Measurements from ENCODE around the gene PIGO. TPM values are rescaled to one million over a fixed set of nuclear protein-coding genes. Genes with fewer than 3 reads are reported as not detected.

Gene PIGO
- polyA plus RNA-seq, 1 experiment = 26.9 TPM

DNA sequence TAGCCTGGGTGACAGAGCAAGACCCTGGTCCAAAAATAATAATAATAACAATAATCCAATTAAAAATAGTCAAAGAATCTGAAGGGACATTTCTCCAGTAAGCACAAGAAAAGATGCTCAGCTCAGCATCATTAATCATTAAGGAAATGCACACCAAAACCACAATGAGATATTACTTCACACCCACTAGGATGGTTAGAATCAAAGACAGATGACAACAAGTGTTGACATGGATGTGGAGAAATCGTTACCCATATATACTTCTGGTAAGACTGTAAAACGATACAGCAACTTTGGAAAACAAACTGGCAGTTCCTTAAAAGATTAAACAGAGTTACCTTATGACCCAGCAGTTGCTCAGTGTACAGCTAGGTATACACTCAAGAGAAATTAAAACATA is 11.3 kb downstream of the PIGO start:
- ChIA-PET CTCF (no interaction called here), POLR2A (no interaction called here)
- Histone ChIP-seq H3K4me3 (ENCODE audit: low read depth, low read length) (no peak overlapping the region), H3K27me3 (ENCODE audit: control insufficient read depth, insufficient read depth, low read length) (no peaks in the 10 kb centered on the region), H3K36me3 (ENCODE audit: control insufficient read depth, insufficient read depth, low read length) (peaks cover 14% of the 10 kb centered on the region)
- TF ChIP-seq, protein P1, sequence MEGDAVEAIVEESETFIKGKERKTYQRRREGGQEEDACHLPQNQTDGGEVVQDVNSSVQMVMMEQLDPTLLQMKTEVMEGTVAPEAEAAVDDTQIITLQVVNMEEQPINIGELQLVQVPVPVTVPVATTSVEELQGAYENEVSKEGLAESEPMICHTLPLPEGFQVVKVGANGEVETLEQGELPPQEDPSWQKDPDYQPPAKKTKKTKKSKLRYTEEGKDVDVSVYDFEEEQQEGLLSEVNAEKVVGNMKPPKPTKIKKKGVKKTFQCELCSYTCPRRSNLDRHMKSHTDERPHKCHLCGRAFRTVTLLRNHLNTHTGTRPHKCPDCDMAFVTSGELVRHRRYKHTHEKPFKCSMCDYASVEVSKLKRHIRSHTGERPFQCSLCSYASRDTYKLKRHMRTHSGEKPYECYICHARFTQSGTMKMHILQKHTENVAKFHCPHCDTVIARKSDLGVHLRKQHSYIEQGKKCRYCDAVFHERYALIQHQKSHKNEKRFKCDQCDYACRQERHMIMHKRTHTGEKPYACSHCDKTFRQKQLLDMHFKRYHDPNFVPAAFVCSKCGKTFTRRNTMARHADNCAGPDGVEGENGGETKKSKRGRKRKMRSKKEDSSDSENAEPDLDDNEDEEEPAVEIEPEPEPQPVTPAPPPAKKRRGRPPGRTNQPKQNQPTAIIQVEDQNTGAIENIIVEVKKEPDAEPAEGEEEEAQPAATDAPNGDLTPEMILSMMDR (IDR thresholded peaks at IDR 0.05; ENCODE audit: insufficient read depth, low read depth, low read length) = no peak
- no peak for DNase-seq (ENCODE audit: low read depth)

GRCh38 chr9:35079426-35080341 is 16.7 kb downstream of the PIGO start, which contains the start of gene FANCG:
TSS of gene FANCG (minus strand) at chr9:35079942. CDS start at chr9:35079524, 418 bp downstream.
- CTCF ChIA-PET = interaction anchor here (0.6 to 8.1 kb wide), 8 partner anchors 8 to 180 kb away, joined by 3 to 59 read pairs (median 5); partner anchors contain the start of genes DNAJB5, PIGO and VCP
- TF ChIP-seq, protein P1 (IDR thresholded peaks at IDR 0.05; ENCODE audit: insufficient read depth, low read depth, low read length) = no peak
- Histone ChIP-seq H3K36me3 (ENCODE audit: control insufficient read depth, insufficient read depth, low read length) (no peaks in the 10 kb centered on the region), H3K27me3 (ENCODE audit: control insufficient read depth, insufficient read depth, low read length) (no peaks in the 10 kb centered on the region), H3K4me3 (ENCODE audit: low read depth, low read length) (peak within 1 kb of the TSS; percentile 65)
- DNase-seq (ENCODE audit: low read depth) = peak; percentile 70
- POLR2A ChIA-PET = interaction anchor here (1.6 to 2.0 kb wide), 2 partner anchors 8 to 36 kb away, joined by 3 to 40 read pairs; partner anchors contain the start of genes ATOSB and VCP

GRCh38 chr9:35079041-35079425 is 17.4 kb downstream of the PIGO start:
- H3K36me3 ChIP-seq (ENCODE audit: control insufficient read depth, insufficient read depth, low read length) = no peaks in the 10 kb centered on the region
- POLR2A ChIA-PET = interaction anchor here (2.0 kb wide), 1 partner anchor 8 kb away, joined by 40 read pairs; the partner anchor contains the start of gene VCP
- TF ChIP-seq, protein P1 (IDR thresholded peaks at IDR 0.05; ENCODE audit: insufficient read depth, low read depth, low read length) = no peak
- H3K27me3 ChIP-seq (ENCODE audit: control insufficient read depth, insufficient read depth, low read length) = no peaks in the 10 kb centered on the region
- no peak for DNase-seq (ENCODE audit: low read depth)
- H3K4me3 ChIP-seq (ENCODE audit: low read depth, low read length) = peak overlapping the region; percentile 65
- CTCF ChIA-PET = interaction anchor here (0.9 to 8.1 kb wide), 5 partner anchors 7 to 85 kb away, joined by 3 to 59 read pairs (median 6); partner anchors contain the start of genes PIGO and VCP

- ChIA-PET POLR2A (no interaction called here), CTCF (interaction anchor here (8.1 kb wide), 1 partner anchor 17 kb away, joined by 59 read pairs; the partner anchor contains the start of gene PIGO)
- TF ChIP-seq, protein P1 (IDR thresholded peaks at IDR 0.05; ENCODE audit: insufficient read depth, low read depth, low read length) = no peak
- H3K27me3 ChIP-seq (ENCODE audit: control insufficient read depth, insufficient read depth, low read length) = no peaks in the 10 kb centered on the region
- DNase-seq (ENCODE audit: low read depth) = no peak
- no peaks in the 10 kb centered on the region for H3K36me3 ChIP-seq (ENCODE audit: control insufficient read depth, insufficient read depth, low read length)
- H3K4me3 ChIP-seq (ENCODE audit: low read depth, low read length) = no peak overlapping the region
Measured at GRCh38 chr9:35078066-35078465, 18.3 kb downstream of the PIGO start.

DNA sequence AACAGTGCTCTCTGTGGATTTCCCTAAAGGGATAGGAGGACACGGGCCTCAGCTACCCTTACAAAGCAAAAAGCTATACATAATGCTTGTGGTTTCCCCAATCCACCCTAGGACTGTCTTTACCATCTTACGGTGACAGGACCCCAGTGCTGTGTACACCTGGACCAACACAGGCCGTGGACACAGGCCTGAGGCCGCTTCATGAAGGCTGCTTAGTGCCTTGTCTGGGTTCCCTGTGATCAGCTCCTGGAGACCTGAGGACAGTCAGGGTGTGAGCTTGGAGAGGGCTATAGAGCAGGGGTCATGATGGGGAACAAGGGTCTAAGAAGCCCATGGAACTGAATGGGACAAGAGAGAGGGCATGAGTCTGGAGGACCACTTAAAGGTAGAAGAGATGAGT is 19.5 kb downstream of the PIGO start:
- CTCF ChIA-PET = interaction anchor here (0.6 to 8.1 kb wide), 2 partner anchors 18 to 526 kb away, joined by 3 to 59 read pairs; partner anchors contain the start of gene PIGO
- POLR2A ChIA-PET = no interaction called here
- H3K27me3 ChIP-seq (ENCODE audit: control insufficient read depth, insufficient read depth, low read length) = no peaks in the 10 kb centered on the region
- no peak for DNase-seq (ENCODE audit: low read depth)
- TF ChIP-seq, protein P1 (IDR thresholded peaks at IDR 0.05; ENCODE audit: insufficient read depth, low read depth, low read length) = no peak
- H3K4me3 ChIP-seq (ENCODE audit: low read depth, low read length) = no peak overlapping the region
- H3K36me3 ChIP-seq (ENCODE audit: control insufficient read depth, insufficient read depth, low read length) = no peaks in the 10 kb centered on the region
